BE2C (cell line): ENCODE data around the gene NPAS3.
"Not testable (repeated sequence)": the region's sequence is repeated elsewhere in the genome, so short reads cannot be mapped to it uniquely, and the experiment has no call there.

Experiments used
- DNase-seq: peaks from one replicate; pipeline ENCODE4 v3.0.0-alpha.2; 2020
- H3K27me3 ChIP-seq: fragments of 250-450 bp; sonication (Bioruptor Pico); 2 replicates; pipeline ENCODE4 v1.5.1; 2020; ENCODE audit warnings: mild to moderate bottlenecking
- H3K36me3 ChIP-seq: fragments of 250-450 bp; sonication (Bioruptor Pico); 2 replicates; pipeline ENCODE4 v1.5.1; 2020; ENCODE audit warnings: mild to moderate bottlenecking
- H3K4me1 ChIP-seq: fragments of 250-450 bp; sonication (Bioruptor Pico); 2 replicates; pipeline ENCODE4 v1.5.1; 2020
- H3K4me3 ChIP-seq: 2 replicates; pipeline ENCODE4 v1.5.1; 2011; ENCODE audit warnings: low read depth, low read length
- H3K9me3 ChIP-seq: fragments of 250-450 bp; sonication (Bioruptor Pico); 2 replicates; pipeline ENCODE4 v1.5.1; 2020
- TF ChIP-seq, protein P1 (sequence below): IDR thresholded peaks from 2 replicates; pipeline ENCODE4 v1.5.1; 2012; ENCODE audit warnings: mild to moderate bottlenecking, low read depth, low read length

The NPAS3 gene

DNA sequence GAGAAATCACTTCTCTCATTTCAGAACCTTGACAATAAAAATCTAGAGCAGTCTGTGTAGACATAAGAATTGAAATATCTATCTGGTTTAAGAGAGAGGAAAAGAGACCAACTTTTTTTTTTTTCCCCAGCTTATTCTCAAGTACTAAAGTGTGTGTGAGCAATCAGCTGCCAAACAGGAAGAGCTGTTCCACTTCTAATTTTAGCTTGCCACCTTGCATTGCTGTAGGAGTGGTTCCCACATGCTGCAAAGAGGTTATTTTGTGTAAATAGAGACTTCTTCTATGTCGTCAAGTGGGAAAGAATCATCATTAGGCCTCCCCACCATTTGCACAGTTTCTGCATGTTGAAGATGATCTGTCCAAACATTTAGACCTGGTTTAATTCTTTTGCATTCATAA lies 142.6 kb downstream of the NPAS3 start:
- no peak for DNase-seq
- H3K4me1 ChIP-seq = no peaks in the 10 kb centered on the region
- no peaks in the 10 kb centered on the region for H3K36me3 ChIP-seq
- H3K9me3 ChIP-seq = no peaks in the 10 kb centered on the region
- H3K27me3 ChIP-seq = peaks cover 14% of the 10 kb centered on the region
- TF ChIP-seq, protein P1, sequence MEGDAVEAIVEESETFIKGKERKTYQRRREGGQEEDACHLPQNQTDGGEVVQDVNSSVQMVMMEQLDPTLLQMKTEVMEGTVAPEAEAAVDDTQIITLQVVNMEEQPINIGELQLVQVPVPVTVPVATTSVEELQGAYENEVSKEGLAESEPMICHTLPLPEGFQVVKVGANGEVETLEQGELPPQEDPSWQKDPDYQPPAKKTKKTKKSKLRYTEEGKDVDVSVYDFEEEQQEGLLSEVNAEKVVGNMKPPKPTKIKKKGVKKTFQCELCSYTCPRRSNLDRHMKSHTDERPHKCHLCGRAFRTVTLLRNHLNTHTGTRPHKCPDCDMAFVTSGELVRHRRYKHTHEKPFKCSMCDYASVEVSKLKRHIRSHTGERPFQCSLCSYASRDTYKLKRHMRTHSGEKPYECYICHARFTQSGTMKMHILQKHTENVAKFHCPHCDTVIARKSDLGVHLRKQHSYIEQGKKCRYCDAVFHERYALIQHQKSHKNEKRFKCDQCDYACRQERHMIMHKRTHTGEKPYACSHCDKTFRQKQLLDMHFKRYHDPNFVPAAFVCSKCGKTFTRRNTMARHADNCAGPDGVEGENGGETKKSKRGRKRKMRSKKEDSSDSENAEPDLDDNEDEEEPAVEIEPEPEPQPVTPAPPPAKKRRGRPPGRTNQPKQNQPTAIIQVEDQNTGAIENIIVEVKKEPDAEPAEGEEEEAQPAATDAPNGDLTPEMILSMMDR = no peak
- no peak overlapping the region for H3K4me3 ChIP-seq

DNA sequence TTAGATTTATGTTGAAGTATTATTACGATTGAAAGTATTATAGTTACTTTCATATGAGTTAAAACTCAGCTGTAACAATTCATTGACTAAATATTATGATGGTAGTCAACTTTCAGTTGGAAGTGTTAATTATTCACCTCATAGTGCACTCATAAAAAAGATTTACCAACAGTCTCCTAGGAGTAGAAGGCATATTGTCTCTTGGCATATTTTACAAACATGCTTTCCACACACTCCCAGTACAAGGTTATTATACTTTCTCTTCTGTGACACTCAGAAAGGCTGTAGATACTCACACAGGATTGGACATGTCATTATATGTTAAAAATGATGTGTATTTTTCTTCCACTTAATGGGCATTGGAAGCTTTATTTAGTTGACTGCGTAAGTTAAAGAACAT lies 147.1 kb downstream of the NPAS3 start:
- H3K4me3 ChIP-seq = no peak overlapping the region
- TF ChIP-seq, protein P1 = no peak
- no peaks in the 10 kb centered on the region for H3K36me3 ChIP-seq
- peaks cover 8% of the 10 kb centered on the region; the same call in 1 of the 2 replicates for H3K27me3 ChIP-seq
- H3K4me1 ChIP-seq = no peaks in the 10 kb centered on the region
- H3K9me3 ChIP-seq = no peaks in the 10 kb centered on the region
- no peak for DNase-seq

DNA sequence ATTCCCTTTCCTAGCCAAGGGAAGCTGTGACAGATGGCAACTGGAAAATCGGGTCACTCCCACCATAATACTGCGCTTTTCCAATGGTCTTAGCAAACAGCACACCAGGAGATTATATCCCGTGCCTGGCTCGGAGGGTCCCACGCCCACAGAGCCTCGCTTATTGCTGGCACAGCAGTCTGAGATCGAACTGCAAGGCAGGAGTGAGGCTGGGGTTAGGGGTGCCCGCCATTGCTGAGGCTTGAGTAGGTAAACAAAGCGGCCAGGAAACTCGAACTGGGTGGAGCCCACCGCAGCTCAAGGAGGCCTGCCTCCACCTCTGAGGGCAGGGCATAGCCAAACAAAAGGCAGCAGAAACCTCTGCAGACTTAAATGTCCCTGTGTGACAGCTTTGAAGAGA lies 149.6 kb downstream of the NPAS3 start:
- not testable (repeated sequence) for H3K9me3 ChIP-seq, H3K4me1 ChIP-seq, H3K36me3 ChIP-seq, H3K4me3 ChIP-seq, DNase-seq, H3K27me3 ChIP-seq

DNA sequence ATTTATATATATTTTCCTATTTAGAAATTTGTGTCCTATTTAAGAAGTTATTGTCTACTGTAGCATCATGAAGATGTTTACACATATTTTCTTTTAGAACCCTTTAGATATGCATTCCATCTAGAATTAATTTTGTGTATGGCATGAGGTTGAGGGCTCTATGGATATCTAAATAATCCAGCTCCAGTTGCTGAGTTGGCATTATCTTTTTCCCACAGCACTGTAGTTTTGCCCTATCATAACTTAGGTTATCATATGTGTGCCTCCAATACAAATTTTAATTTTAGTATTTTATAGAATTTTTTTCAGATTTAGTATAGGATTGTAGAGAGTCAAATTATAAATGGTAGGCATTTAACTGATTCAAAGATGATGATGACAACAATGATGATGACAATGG lies 159.3 kb downstream of the NPAS3 start:
- Histone ChIP-seq H3K4me1 (no peaks in the 10 kb centered on the region), H3K36me3 (no peaks in the 10 kb centered on the region), H3K4me3 (no peak overlapping the region), H3K27me3 (peaks cover 6% of the 10 kb centered on the region), H3K9me3 (no peaks in the 10 kb centered on the region)
- DNase-seq = no peak
- TF ChIP-seq, protein P1 = no peak

DNA sequence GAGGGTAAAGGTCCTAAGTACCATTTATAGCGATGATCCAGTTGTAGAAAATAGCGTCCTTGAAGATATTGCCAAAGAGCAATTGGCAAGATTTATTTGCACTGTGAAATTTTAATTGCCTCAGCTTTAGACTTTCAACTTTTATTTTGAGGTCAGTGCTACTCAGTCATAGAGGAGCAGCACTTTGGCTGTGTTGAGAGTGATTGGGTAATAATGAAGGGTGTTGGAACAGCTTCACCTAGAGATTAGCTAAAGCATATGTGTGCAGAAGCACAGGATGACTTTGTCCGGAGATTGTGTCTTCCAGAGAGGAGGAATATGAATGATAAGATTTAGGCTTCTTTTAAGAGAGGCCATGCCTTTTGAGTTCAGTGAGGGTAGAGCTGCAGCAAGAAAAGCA lies 164.8 kb downstream of the NPAS3 start:
- DNase-seq = no peak
- Histone ChIP-seq H3K4me1 (no peaks in the 10 kb centered on the region), H3K4me3 (no peak overlapping the region), H3K27me3 (no peaks in the 10 kb centered on the region; the same call in none of the 2 replicates), H3K9me3 (no peaks in the 10 kb centered on the region), H3K36me3 (no peaks in the 10 kb centered on the region)
- TF ChIP-seq, protein P1 = no peak

DNA sequence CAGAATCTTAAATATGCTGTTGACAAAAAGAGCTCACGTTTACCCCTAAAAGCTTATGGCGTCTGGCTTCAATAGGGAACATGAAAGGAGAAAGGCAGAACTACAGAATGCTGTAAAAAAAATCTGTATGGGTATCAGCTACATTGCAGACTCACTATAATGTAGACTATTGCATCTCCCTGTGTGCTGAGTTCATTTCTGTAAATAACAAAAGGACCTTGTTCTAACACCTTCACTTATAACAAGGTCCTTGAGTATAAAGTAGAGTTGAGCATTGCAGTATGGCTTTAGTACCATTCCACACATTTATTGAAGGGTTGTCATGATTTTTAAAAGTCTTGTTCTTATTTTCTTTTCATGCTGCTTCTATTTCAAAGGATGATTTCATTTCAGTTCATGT lies 165.3 kb downstream of the NPAS3 start:
- TF ChIP-seq, protein P1 = no peak
- Histone ChIP-seq H3K4me3 (no peak overlapping the region), H3K27me3 (no peaks in the 10 kb centered on the region; the same call in none of the 2 replicates), H3K9me3 (no peaks in the 10 kb centered on the region), H3K4me1 (no peaks in the 10 kb centered on the region), H3K36me3 (no peaks in the 10 kb centered on the region)
- no peak for DNase-seq
